CD4-positive, alpha-beta memory T cell (primary cell): ENCODE measurements around the gene LINC01488. TPM values are rescaled to one million over a fixed set of nuclear protein-coding genes. Genes with fewer than 3 reads are reported as not detected.
A peak's percentile ranks its signal among the peaks of the same experiment; 100 is the strongest.

Experiments
- CTCF ChIA-PET: fragments of 350-600 bp; sonication (Branson Sonifier 250); formaldehyde crosslinking; loops from one replicate; lab custom pipeline; 2021; ENCODE audit warnings: inconsistent platforms; ENCODE audit not compliant: partially characterized antibody; lab: Charles Lee
- POLR2A ChIA-PET: fragments of 350-600 bp; sonication (Branson Sonifier 250); formaldehyde crosslinking; loops from one replicate; lab custom pipeline; 2021; ENCODE audit not compliant: partially characterized antibody; lab: Charles Lee
- DNase-seq, 5 donors: peaks; one replicate each; pipeline versions ENCODE4 v3.0.0 to v3.0.0-alpha.2; 2020 to 2022; ENCODE audit warnings: mixed read lengths in 1 of 5
- H3K27ac ChIP-seq: one replicate; pipeline ENCODE4 v1.7.0; 2013; ENCODE audit warnings: low read depth, low read length
- H3K27me3 ChIP-seq: 2 replicates; pipeline ENCODE4 v1.7.0; 2013; ENCODE audit warnings: mild to moderate bottlenecking, low read length, moderate library complexity; ENCODE audit not compliant: insufficient read depth
- H3K36me3 ChIP-seq: 2 replicates; pipeline ENCODE4 v1.7.0; 2013; ENCODE audit warnings: mild to moderate bottlenecking, low read length, moderate library complexity; ENCODE audit not compliant: insufficient read depth
- H3K4me1 ChIP-seq: 2 replicates; pipeline ENCODE4 v1.7.0; 2013; ENCODE audit warnings: mild to moderate bottlenecking, low read length, moderate library complexity; ENCODE audit not compliant: insufficient read depth
- H3K4me3 ChIP-seq, 2 donors: one replicate each; pipeline ENCODE4 v1.7.0; 2013; ENCODE audit warnings: low read length in 2 of 2, mild to moderate bottlenecking in 1 of 2
- H3K9me3 ChIP-seq, 2 donors: one replicate each; pipeline ENCODE4 v1.7.0; 2013; ENCODE audit warnings: low read length in 2 of 2, control low read depth in 1 of 2; ENCODE audit not compliant: control insufficient read depth in 1 of 2
- H3K27ac Mint-ChIP-seq, 7 donors: one replicate each; pipeline ENCODE4 v1.8.0; 2020 to 2021; ENCODE audit warnings: mixed read lengths in 7 of 7, mild to moderate bottlenecking in 6 of 7, inconsistent platforms in 3 of 7, moderate library complexity in 3 of 7
- H3K27me3 Mint-ChIP-seq, 2 donors: one replicate each; pipeline ENCODE4 v1.8.0; 2020 to 2021; ENCODE audit warnings: mixed read lengths in 2 of 2
- H3K36me3 Mint-ChIP-seq, 2 donors: one replicate each; pipeline ENCODE4 v1.8.0; 2020 to 2021; ENCODE audit warnings: mixed read lengths in 2 of 2, inconsistent platforms in 1 of 2, mild to moderate bottlenecking in 1 of 2
- H3K4me1 Mint-ChIP-seq, 4 donors: one replicate each; pipeline ENCODE4 v1.8.0; 2020 to 2021; ENCODE audit warnings: mixed read lengths in 4 of 4, mild to moderate bottlenecking in 1 of 4
- H3K4me3 Mint-ChIP-seq, 8 donors: one replicate each; pipeline ENCODE4 v1.8.0; 2020 to 2021; ENCODE audit warnings: mixed read lengths in 8 of 8, mild to moderate bottlenecking in 7 of 8, moderate library complexity in 6 of 8, inconsistent platforms in 3 of 8
- H3K9me3 Mint-ChIP-seq, 8 donors: one replicate each; pipeline ENCODE4 v1.8.0; 2020 to 2021; ENCODE audit warnings: mixed read lengths in 8 of 8, mild to moderate bottlenecking in 5 of 8, inconsistent platforms in 3 of 8, moderate library complexity in 1 of 8
- intact Hi-C: fragments of 100-400 bp; cut with micrococcal nuclease; formaldehyde crosslinking; loops from one replicate; pipeline ENCODE4 v1.15.1; 2023
- polyA plus RNA-seq, 2 donors: library from polyadenylated mRNA; unstranded; fragments of 300-500 nt; fragmentation: Illumina TruSeq; gene quantifications; one replicate each; pipeline ENCODE4 v1.2.3, GENCODE V29; 2021
- total RNA-seq, 2 experiments: library from RNA; stranded (reverse); gene quantifications; one replicate each; pipeline ENCODE4 v1.2.3, GENCODE V29; 2021

LINC01488 gene
- total and polyA plus RNA-seq, 4 experiments from 2014 or later, result not detected

DNA sequence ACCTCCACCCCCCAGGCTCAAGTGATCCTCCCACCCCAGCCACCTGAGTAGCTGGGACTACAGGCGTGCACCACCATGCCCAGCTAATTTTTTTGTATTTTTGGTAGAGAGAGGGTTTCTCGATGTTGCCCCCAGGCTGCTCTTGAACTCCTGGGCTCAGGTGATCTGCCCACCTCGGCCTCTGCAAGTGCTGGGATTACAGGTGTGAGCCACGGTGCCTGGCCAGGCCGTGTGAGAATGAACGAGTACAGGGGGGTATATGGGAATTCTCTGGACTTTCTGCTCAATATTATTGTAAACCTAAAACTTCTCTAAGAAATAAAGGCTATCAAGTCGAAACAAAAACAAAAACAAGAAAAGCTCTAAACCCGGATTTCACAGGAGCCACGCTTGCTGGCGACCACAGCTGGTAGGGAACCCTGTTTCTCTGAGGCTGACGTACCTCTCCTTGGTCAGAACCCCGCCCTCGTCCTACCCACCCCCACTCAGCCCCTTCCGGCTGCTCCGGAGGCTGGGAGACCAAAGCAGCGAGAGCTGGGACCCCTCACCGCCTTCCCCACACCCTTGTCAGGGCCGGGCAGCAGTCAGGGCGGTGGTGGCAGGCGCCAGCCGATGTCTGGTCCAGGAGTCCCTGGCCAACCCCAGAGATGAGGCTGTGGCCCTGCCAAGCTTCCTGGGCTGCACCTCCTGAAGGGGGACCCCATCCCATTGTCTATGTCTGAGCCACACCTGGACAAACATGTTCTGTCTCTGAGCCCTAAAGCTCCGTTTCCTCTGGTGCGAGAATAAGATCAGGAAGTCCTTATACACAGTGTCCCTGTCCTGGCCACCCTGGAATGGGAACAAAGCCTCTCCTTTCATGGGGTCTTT lies 52.1 kb downstream of the LINC01488 start:
- H3K4me1 ChIP-seq, result no peaks in the 10 kb centered on the region
- Mint-ChIP-seq H3K9me3 (peaks cover 0 to 2% (median 0%) of the 10 kb centered on the region in 8 donors), H3K4me1 (peaks cover 0 to 2% (median 0%) of the 10 kb centered on the region in 4 donors), H3K36me3 (no peaks in the 10 kb centered on the region), H3K27me3 (peaks cover 17% of the 10 kb centered on the region in 2 donors), H3K27ac (no peak overlapping the region), H3K4me3 (no peak overlapping the region)
- no peaks in the 10 kb centered on the region for H3K9me3 ChIP-seq
- ChIA-PET POLR2A (no interaction called here), CTCF (no interaction called here)
- H3K36me3 ChIP-seq, result no peaks in the 10 kb centered on the region
- peaks cover 4% of the 10 kb centered on the region for H3K27me3 ChIP-seq
- DNase-seq, result no peak
- H3K4me3 ChIP-seq, result no peak overlapping the region
- intact Hi-C loops, result no loop called here
- no peak overlapping the region for H3K27ac ChIP-seq

GRCh38 chr11:69534166-69534530 lies 52.7 kb downstream of the LINC01488 start:
- no peaks in the 10 kb centered on the region for H3K4me1 ChIP-seq
- POLR2A ChIA-PET, result no interaction called here

DNA sequence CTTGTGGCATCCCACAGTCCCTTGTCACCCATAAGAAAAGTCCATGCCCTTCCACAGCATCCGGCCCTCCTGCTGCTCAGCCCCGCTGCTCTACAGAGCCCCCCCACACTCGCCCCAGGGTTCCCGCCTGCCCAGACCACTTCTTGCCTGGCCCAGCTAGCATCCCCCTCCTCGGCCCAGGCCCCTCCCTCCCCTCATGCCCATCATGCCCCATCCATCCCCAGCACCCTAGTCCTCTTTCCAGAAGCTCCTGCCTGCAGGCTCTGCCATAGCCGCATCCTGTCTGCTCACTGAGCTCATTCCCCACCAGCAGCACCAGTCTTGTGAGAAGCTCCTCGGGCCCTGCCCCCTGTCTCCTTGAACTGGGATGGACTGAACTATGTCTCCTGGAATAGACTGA lies 54.4 kb downstream of the LINC01488 start:
- Mint-ChIP-seq H3K36me3 (no peaks in the 10 kb centered on the region), H3K4me3 (no peak overlapping the region), H3K27ac (peak overlapping the region in 1 of 7 donors; percentile 47), H3K27me3 (peaks cover 4 to 6% of the 10 kb centered on the region in 2 donors), H3K4me1 (peaks cover 0 to 2% (median 0%) of the 10 kb centered on the region in 4 donors), H3K9me3 (peaks cover 0 to 2% (median 0%) of the 10 kb centered on the region in 8 donors)
- intact Hi-C loops, result no loop called here
- Histone ChIP-seq H3K36me3 (no peaks in the 10 kb centered on the region), H3K4me1 (no peaks in the 10 kb centered on the region), H3K27ac (no peak overlapping the region), H3K9me3 (no peaks in the 10 kb centered on the region), H3K4me3 (no peak overlapping the region), H3K27me3 (peaks cover 4% of the 10 kb centered on the region)
- ChIA-PET CTCF (no interaction called here), POLR2A (no interaction called here)
- no peak for DNase-seq

More at GRCh38 chr11:69534166-69534530, 52.7 kb downstream of the LINC01488 start:
- intact Hi-C loops, result no loop called here
- peaks cover 4% of the 10 kb centered on the region for H3K27me3 ChIP-seq
- Mint-ChIP-seq H3K4me3 (no peak overlapping the region), H3K9me3 (peaks cover 0 to 2% (median 0%) of the 10 kb centered on the region in 8 donors), H3K27ac (no peak overlapping the region), H3K27me3 (peaks cover 14 to 16% of the 10 kb centered on the region in 2 donors), H3K4me1 (peaks cover 0 to 2% (median 0%) of the 10 kb centered on the region in 4 donors), H3K36me3 (no peaks in the 10 kb centered on the region)
- no peaks in the 10 kb centered on the region for H3K36me3 ChIP-seq
- no peaks in the 10 kb centered on the region for H3K9me3 ChIP-seq
- DNase-seq, result no peak
- CTCF ChIA-PET, result no interaction called here
- H3K4me3 ChIP-seq, result no peak overlapping the region
- no peak overlapping the region for H3K27ac ChIP-seq

DNA sequence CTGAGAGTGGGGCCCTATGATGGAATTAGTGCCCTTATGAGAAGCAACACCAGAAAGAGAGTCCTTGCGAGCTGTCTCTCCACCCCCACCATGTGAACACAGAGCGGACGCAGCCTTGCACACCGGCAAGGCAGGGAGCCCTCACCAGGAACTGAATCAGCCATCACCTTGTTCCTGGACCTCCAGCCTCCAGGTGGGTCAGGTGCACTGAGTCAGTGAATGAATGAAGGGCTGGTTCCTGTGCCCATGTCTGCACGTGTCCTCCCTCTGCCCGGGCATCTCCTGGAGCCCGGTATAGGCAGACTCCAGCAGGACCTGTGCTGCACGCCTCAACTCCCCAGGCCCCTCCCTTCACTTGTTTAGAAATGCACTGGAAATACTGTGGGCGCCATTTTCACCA lies 54.9 kb downstream of the LINC01488 start:
- Histone ChIP-seq H3K36me3 (no peaks in the 10 kb centered on the region), H3K27ac (no peak overlapping the region), H3K4me1 (no peaks in the 10 kb centered on the region), H3K27me3 (peaks cover 4% of the 10 kb centered on the region), H3K9me3 (no peaks in the 10 kb centered on the region), H3K4me3 (no peak overlapping the region)
- Mint-ChIP-seq H3K27me3 (peaks cover 4 to 6% of the 10 kb centered on the region in 2 donors), H3K9me3 (peaks cover 0 to 2% (median 0%) of the 10 kb centered on the region in 8 donors), H3K36me3 (no peaks in the 10 kb centered on the region), H3K27ac (no peak overlapping the region), H3K4me1 (peaks cover 0 to 2% (median 0%) of the 10 kb centered on the region in 4 donors), H3K4me3 (no peak overlapping the region)
- intact Hi-C loops, result no loop called here
- ChIA-PET CTCF (no interaction called here), POLR2A (no interaction called here)
- DNase-seq, result no peak

DNA sequence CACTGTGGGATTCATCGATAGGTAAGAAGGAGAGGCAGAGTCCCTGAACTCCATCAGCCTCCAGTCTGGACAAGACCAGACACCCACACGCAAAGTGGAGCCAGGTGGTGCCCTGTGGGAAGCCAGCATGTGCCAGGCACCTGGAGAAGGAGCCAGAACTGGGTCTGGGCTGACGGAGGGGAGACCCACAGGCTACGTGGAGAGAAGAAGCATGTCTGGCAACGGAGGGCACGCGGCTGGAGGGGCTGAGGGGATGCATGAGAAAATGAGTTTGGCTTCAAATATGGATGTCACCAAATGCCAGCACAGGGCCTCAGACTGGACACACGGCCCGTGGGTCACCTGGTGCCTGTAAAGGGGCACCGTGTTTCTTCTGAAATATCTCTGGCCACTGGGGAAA lies 55.7 kb downstream of the LINC01488 start:
- Histone ChIP-seq H3K9me3 (no peaks in the 10 kb centered on the region), H3K27me3 (no peaks in the 10 kb centered on the region), H3K36me3 (no peaks in the 10 kb centered on the region), H3K4me1 (no peaks in the 10 kb centered on the region), H3K4me3 (no peak overlapping the region), H3K27ac (no peak overlapping the region)
- H3K27me3 Mint-ChIP-seq, result peaks cover 4% of the 10 kb centered on the region in 2 donors
- H3K27ac Mint-ChIP-seq, result no peak overlapping the region
- ChIA-PET POLR2A (no interaction called here), CTCF (no interaction called here)
- no peaks in the 10 kb centered on the region for H3K36me3 Mint-ChIP-seq
- peaks cover 0 to 2% (median 0%) of the 10 kb centered on the region in 8 donors for H3K9me3 Mint-ChIP-seq
- intact Hi-C loops, result no loop called here
- no peak overlapping the region for H3K4me3 Mint-ChIP-seq
- H3K4me1 Mint-ChIP-seq, result peaks cover 0 to 2% (median 0%) of the 10 kb centered on the region in 4 donors
- DNase-seq, result no peak

- no peak overlapping the region for H3K4me3 ChIP-seq
- intact Hi-C loops, result no loop called here
- Mint-ChIP-seq H3K27ac (no peak overlapping the region), H3K4me3 (no peak overlapping the region), H3K4me1 (peaks cover 0 to 2% (median 0%) of the 10 kb centered on the region in 4 donors), H3K27me3 (peaks cover 5 to 10% of the 10 kb centered on the region in 2 donors), H3K9me3 (peaks cover 0 to 2% (median 0%) of the 10 kb centered on the region in 8 donors), H3K36me3 (no peaks in the 10 kb centered on the region)
- no peaks in the 10 kb centered on the region for H3K4me1 ChIP-seq
- ChIA-PET POLR2A (no interaction called here), CTCF (no interaction called here)
- no peak overlapping the region for H3K27ac ChIP-seq
- no peaks in the 10 kb centered on the region for H3K9me3 ChIP-seq
- no peak for DNase-seq
- H3K36me3 ChIP-seq, result no peaks in the 10 kb centered on the region
- no peaks in the 10 kb centered on the region for H3K27me3 ChIP-seq
These were observed 56.6 kb downstream of the LINC01488 start for GRCh38 chr11:69537855-69538640.

DNA sequence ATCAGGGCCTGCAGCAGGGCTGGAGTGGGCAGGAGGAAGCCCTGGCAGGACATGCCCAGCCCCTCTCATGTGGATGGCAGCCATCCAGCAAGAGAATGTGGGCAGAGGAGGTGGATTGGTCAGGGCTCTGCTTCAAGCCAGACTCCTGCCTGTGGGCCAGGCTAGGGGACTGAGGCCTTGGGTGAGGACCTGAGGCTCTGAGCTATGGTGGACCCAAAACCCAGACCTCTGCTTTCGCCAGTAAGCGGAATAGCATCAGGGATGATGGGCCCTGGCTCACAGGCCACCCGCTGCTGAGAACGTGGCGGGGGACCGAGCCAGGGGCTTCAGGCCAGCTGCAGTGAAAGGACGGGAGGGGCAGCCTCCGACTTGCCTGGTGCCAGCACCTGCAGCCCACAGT lies 57.4 kb downstream of the LINC01488 start:
- intact Hi-C loops, result no loop called here
- H3K27ac Mint-ChIP-seq, result no peak overlapping the region
- no peaks in the 10 kb centered on the region for H3K27me3 ChIP-seq
- H3K4me1 Mint-ChIP-seq, result peaks cover 0 to 2% (median 0%) of the 10 kb centered on the region in 4 donors
- CTCF ChIA-PET, result no interaction called here
- no peaks in the 10 kb centered on the region for H3K36me3 ChIP-seq
- H3K9me3 ChIP-seq, result no peaks in the 10 kb centered on the region
- peaks cover 9 to 12% of the 10 kb centered on the region in 2 donors for H3K27me3 Mint-ChIP-seq
- H3K36me3 Mint-ChIP-seq, result no peaks in the 10 kb centered on the region
- H3K4me3 Mint-ChIP-seq, result no peak overlapping the region
- H3K9me3 Mint-ChIP-seq, result peaks cover 0 to 2% (median 0%) of the 10 kb centered on the region in 8 donors
- H3K4me3 ChIP-seq, result no peak overlapping the region
- DNase-seq, result no peak
- H3K4me1 ChIP-seq, result no peaks in the 10 kb centered on the region
- no peak overlapping the region for H3K27ac ChIP-seq
- POLR2A ChIA-PET, result no interaction called here
